Brain microvascular endothelial cell (primary cell): Measurements from ENCODE around the gene CPSF4L.

Source experiments
- DNase-seq: peaks from one replicate; pipeline ENCODE4 v3.0.0-alpha.2; 2020
- H3K27ac ChIP-seq: fragments of 250-450 bp; sonication (Bioruptor Pico); 2 replicates; pipeline ENCODE4 v1.5.1; 2020; ENCODE audit warnings: mild to moderate bottlenecking, moderate library complexity
- H3K27me3 ChIP-seq: fragments of 250-450 bp; sonication (Bioruptor Pico); replicated peaks from 2 replicates; pipeline ENCODE4 v1.5.1; 2020; ENCODE audit warnings: mild to moderate bottlenecking
- H3K36me3 ChIP-seq: fragments of 250-450 bp; sonication (Bioruptor Pico); replicated peaks from 2 replicates; pipeline ENCODE4 v1.5.1; 2020; ENCODE audit warnings: mild to moderate bottlenecking
- H3K4me3 ChIP-seq: 2 replicates; pipeline ENCODE4 v1.5.1; 2011; ENCODE audit warnings: low read depth, mild to moderate bottlenecking, control low read depth, low read length, moderate library complexity
- in situ Hi-C: cut with HindIII; loops from 2 replicates; pipeline ENCODE4 v1.10.0; 2017; ENCODE audit warnings: low sequenced_read_pairs, low pct_ligation_motif_present
- TF ChIP-seq, protein P1 (sequence below): IDR thresholded peaks from 2 replicates; pipeline ENCODE4 v1.5.1; 2011; ENCODE audit warnings: low read depth, mild to moderate bottlenecking, moderate library complexity, low read length, control low read depth, inconsistent platforms; ENCODE audit errors: missing control alignments

The CPSF4L gene

DNA sequence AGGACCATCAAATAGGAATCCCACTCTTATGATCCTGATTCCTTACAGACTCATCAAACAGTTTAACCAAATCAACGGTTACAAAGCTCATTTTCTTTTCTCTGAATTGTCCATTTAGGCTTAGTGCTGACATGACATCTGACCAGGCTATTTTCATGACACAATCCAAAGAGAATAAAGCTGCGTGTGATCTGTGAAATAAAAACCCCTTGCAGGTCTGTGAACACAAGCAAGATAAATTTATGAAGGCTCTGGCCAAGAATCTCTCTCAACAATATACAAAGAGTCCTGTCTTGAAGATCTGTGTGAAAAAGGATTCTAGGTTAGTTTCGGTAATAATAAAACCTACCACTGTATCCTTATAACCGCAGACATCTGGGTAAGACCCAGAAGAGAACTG is 46.8 kb downstream of the CPSF4L start:
- in situ Hi-C loops: no loop called here
- no peaks in the 10 kb centered on the region for H3K27me3 ChIP-seq
- H3K4me3 ChIP-seq: no peak overlapping the region
- no peak for DNase-seq
- peaks cover 12% of the 10 kb centered on the region for H3K36me3 ChIP-seq
- TF ChIP-seq, protein P1, sequence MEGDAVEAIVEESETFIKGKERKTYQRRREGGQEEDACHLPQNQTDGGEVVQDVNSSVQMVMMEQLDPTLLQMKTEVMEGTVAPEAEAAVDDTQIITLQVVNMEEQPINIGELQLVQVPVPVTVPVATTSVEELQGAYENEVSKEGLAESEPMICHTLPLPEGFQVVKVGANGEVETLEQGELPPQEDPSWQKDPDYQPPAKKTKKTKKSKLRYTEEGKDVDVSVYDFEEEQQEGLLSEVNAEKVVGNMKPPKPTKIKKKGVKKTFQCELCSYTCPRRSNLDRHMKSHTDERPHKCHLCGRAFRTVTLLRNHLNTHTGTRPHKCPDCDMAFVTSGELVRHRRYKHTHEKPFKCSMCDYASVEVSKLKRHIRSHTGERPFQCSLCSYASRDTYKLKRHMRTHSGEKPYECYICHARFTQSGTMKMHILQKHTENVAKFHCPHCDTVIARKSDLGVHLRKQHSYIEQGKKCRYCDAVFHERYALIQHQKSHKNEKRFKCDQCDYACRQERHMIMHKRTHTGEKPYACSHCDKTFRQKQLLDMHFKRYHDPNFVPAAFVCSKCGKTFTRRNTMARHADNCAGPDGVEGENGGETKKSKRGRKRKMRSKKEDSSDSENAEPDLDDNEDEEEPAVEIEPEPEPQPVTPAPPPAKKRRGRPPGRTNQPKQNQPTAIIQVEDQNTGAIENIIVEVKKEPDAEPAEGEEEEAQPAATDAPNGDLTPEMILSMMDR: no peak
- no peak overlapping the region for H3K27ac ChIP-seq

DNA sequence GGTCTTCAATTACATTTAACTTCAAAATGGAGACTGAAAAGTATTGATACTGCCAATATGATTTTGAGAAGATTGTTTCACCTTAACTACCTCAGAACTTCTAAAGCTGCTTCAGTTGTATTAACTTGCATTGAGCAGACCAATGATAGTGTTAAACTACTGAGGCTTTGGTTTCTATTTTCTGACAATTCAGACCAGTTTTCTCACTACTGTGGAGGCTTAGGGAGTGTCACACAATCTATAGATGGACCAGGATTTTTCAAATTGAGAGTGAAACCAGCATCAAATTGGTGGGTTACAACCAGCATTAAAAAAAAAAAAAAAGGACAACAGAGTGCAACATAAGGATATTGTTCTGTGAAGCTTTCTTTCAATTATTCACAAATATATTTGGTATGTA is 47.7 kb downstream of the CPSF4L start:
- H3K36me3 ChIP-seq: peaks cover 20% of the 10 kb centered on the region
- DNase-seq: no peak
- H3K27ac ChIP-seq: no peak overlapping the region
- no peak overlapping the region for H3K4me3 ChIP-seq
- H3K27me3 ChIP-seq: no peaks in the 10 kb centered on the region
- in situ Hi-C loops: no loop called here
- TF ChIP-seq, protein P1: no peak

DNA sequence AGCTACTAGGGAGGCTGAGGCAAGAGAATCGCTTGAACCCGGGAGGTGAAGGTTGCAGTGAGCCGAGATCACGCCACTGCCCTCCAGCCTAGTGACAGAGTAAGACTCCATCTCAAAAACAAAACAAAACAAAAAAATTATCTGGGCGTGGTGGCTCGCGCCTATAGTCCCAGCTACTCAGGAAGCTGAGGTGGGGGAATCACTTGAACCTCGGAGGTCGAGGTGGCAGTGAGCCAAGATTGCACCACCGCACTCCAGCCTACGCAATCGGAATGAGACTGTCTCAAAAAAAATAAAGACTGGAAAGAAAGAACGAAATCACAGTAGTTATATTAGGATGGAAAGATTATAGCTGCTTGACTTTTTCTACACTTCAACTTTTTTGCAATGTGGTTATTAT is 49.9 kb downstream of the CPSF4L start:
- in situ Hi-C loops: no loop called here
- no peak overlapping the region for H3K4me3 ChIP-seq
- H3K27ac ChIP-seq: no peak overlapping the region
- H3K36me3 ChIP-seq: peaks cover 38% of the 10 kb centered on the region
- DNase-seq: no peak
- TF ChIP-seq, protein P1: no peak
- H3K27me3 ChIP-seq: no peaks in the 10 kb centered on the region

DNA sequence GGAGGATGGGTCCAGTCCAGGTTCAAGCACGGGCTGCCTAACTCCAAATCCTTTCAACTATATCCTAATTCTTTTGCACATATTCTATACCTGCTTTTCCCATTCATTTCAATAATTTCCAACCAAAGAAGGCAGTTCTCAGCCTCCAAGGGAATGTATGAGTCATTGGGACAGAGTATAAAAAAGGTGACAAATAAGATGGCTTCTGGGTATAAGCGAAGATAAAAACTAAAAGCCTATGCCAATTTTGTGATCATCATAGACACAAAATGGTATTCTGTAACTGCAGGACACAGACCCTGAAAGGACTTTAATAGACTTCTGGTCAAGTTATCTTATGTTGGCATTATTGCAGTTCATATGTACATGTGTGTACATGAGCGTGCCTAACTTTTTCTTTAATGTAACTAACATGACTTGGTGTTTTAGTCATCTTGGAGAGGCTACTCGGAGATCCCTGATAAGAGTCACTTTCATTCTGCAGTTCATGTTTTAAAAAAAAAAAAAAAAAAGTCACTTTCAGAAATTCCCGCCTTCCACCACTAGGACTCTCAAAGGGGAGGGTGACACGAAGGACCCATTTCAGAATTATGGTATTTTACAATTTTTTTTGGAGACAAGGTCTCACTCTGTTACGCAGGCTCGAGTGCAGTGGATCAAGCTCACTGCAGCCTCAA is 51.5 kb downstream of the CPSF4L start:
- no peak for DNase-seq

DNA sequence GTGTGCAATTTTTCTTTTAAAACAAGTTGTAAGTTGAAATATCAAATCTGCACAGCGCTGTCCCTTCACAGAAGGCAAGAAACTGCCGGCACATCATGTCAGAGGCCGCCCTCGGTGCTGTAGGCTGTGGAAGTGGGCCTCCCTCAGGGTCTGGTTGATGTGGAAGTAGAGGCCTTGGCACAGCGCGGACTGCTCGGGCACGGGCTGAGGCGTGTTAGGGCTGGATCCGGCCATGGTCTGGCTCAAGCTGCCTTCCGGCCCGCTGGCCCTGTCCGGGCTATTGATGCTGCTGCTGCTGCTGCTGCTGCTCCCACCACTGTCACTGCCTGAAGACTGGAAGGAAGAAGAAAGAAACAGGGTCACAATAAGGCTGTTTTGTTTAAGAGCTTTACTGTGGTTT is 52.2 kb downstream of the CPSF4L start:
- Histone ChIP-seq H3K27me3 (no peaks in the 10 kb centered on the region), H3K4me3 (no peak overlapping the region), H3K36me3 (peaks cover 57% of the 10 kb centered on the region), H3K27ac (no peak overlapping the region)
- no peak for DNase-seq
- TF ChIP-seq, protein P1: no peak
- in situ Hi-C loops: no loop called here

More for the DNA sequence above, 51.5 kb downstream of the CPSF4L start:
- no peak overlapping the region for H3K4me3 ChIP-seq
- TF ChIP-seq, protein P1: peak; percentile 56
- in situ Hi-C loops: no loop called here
- no peak overlapping the region for H3K27ac ChIP-seq
- H3K27me3 ChIP-seq: no peaks in the 10 kb centered on the region
- peaks cover 53% of the 10 kb centered on the region for H3K36me3 ChIP-seq
